ENCODE results near the gene IPO11.
"Not testable (repeated sequence)": the region's sequence is repeated elsewhere in the genome, so short reads cannot be mapped to it uniquely, and the experiment has no call there.

Gene IPO11

GRCh38 chr5:62514510-62515119, 102.1 kb downstream of the IPO11 start:
- Histone ChIP-seq H3K27ac (no peak overlapping the region), H3K36me3 (peaks cover 0 to 21% (median 5%) of the 10 kb centered on the region in 3 donors), H3K9me3 (no peaks in the 10 kb centered on the region), H3K4me3 (no peak overlapping the region), H3K27me3 (no peaks in the 10 kb centered on the region), H3K4me1 (peaks cover 0 to 8% (median 0%) of the 10 kb centered on the region in 4 donors)
- intact Hi-C loops (cut with DNase I; ENCODE audit: low total_unique reads), result no loop called here
- DNase-seq, result no peak
- no peak for TF ChIP-seq CTCF (IDR thresholded peaks at IDR 0.05)

DNA sequence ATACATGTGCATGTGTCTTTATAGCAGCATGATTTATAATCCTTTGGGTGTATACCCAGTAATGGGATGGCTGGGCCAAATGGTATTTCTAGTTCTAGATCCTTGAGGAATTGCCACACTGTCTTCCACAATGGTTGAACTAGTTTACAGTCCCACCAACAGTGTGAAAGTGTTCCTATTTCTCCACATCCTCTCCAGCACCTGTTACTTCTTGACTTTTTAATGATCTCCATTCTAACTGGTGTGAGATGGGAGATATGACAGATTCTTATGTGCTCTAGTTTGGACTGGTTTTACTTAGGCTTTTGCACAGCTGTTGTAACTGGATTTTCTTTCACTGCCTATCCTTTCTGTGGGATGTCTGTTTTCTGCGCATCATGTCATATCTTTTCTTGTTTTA, 108.2 kb downstream of the IPO11 start:
- H3K27me3 ChIP-seq; H3K4me1 ChIP-seq; H3K27ac ChIP-seq; DNase-seq; intact Hi-C loops (cut with DNase I; ENCODE audit: low total_unique reads); H3K9me3 ChIP-seq; H3K4me3 ChIP-seq: not testable (repeated sequence)
- peaks cover 0 to 21% (median 5%) of the 10 kb centered on the region in 3 donors for H3K36me3 ChIP-seq

- no peak for DNase-seq
- Histone ChIP-seq H3K27me3 (no peaks in the 10 kb centered on the region), H3K4me3 (no peak overlapping the region), H3K9me3 (no peaks in the 10 kb centered on the region), H3K36me3 (peaks cover 0 to 19% (median 5%) of the 10 kb centered on the region in 3 donors), H3K4me1 (no peaks in the 10 kb centered on the region), H3K27ac (no peak overlapping the region)
- intact Hi-C loops (cut with DNase I; ENCODE audit: low total_unique reads), result no loop called here
- TF ChIP-seq CTCF (IDR thresholded peaks at IDR 0.05), result no peak
Measured at GRCh38 chr5:62521319-62521718, 108.8 kb downstream of the IPO11 start.

- intact Hi-C loops (cut with DNase I; ENCODE audit: low total_unique reads), result no loop called here
- no peaks in the 10 kb centered on the region for H3K27me3 ChIP-seq
- no peak for DNase-seq
- TF ChIP-seq CTCF (IDR thresholded peaks at IDR 0.05), result no peak
- no peaks in the 10 kb centered on the region for H3K4me1 ChIP-seq
- peaks cover 0 to 9% (median under 1%) of the 10 kb centered on the region in 3 donors for H3K36me3 ChIP-seq
- no peaks in the 10 kb centered on the region for H3K9me3 ChIP-seq
- H3K4me3 ChIP-seq, result no peak overlapping the region
- no peak overlapping the region for H3K27ac ChIP-seq
Measured at GRCh38 chr5:62522811-62523210, 110.2 kb downstream of the IPO11 start.

GRCh38 chr5:62533597-62533996, 121.0 kb downstream of the IPO11 start:
- Histone ChIP-seq H3K27ac (no peak overlapping the region), H3K36me3 (peaks cover 7 to 35% (median 15%) of the 10 kb centered on the region in 3 donors), H3K27me3 (no peaks in the 10 kb centered on the region), H3K4me3 (no peak overlapping the region), H3K9me3 (no peaks in the 10 kb centered on the region), H3K4me1 (no peaks in the 10 kb centered on the region)
- no peak for TF ChIP-seq CTCF (IDR thresholded peaks at IDR 0.05)
- intact Hi-C loops (cut with DNase I; ENCODE audit: low total_unique reads), result no loop called here
- DNase-seq, result no peak

- H3K36me3 ChIP-seq, result peaks cover 7 to 35% (median 15%) of the 10 kb centered on the region in 3 donors
- no peak overlapping the region for H3K27ac ChIP-seq
- H3K4me1 ChIP-seq, result no peaks in the 10 kb centered on the region
- no peak overlapping the region for H3K4me3 ChIP-seq
- H3K27me3 ChIP-seq, result no peaks in the 10 kb centered on the region
- DNase-seq, result no peak
- intact Hi-C loops (cut with DNase I; ENCODE audit: low total_unique reads), result no loop called here
- no peak for TF ChIP-seq CTCF (IDR thresholded peaks at IDR 0.05)
- no peaks in the 10 kb centered on the region for H3K9me3 ChIP-seq
Measured at GRCh38 chr5:62534461-62535236, 122.1 kb downstream of the IPO11 start.

Data from tibial artery (tissue), 4 donors.